Body of pancreas (tissue), 4 donors: ENCODE results near the gene KRT16. TPM values are rescaled to one million over a fixed set of nuclear protein-coding genes. Genes with fewer than 3 reads are reported as not detected.
"Not testable (repeated sequence)": the region's sequence is repeated elsewhere in the genome, so short reads cannot be mapped to it uniquely, and the experiment has no call there.

ENCODE experiments used
- ATAC-seq: fragments of 150-250 bp; one replicate; pipeline ENCODE4 v1.9.1; 2016
- DNase-seq, 4 donors: peaks; one replicate each; pipeline ENCODE4 v3.0.0-alpha.2; 2019
- H3K27ac ChIP-seq, 4 donors: fragments of 200-600 bp; sonication (generic); 1 replicate in 3 of 4; 2 replicates in 1 of 4; pipeline versions ENCODE4 v1.5.1 to v1.6.1; 2016 to 2019; ENCODE audit warnings: mild to moderate bottlenecking in 1 of 4, mixed read lengths in 1 of 4, moderate library complexity in 1 of 4
- H3K27me3 ChIP-seq, 2 donors: fragments of 200-600 bp; sonication (generic); one replicate each; pipeline ENCODE4 v1.6.0; 2016; ENCODE audit warnings: mild to moderate bottlenecking in 1 of 2
- H3K36me3 ChIP-seq, 2 donors: fragments of 200-600 bp; sonication (generic); replicated peaks in 1 of 2; 2 replicates each; pipeline ENCODE4 v1.5.1; 2016; ENCODE audit warnings: low read depth in 2 of 2; ENCODE audit not compliant: insufficient read depth in 1 of 2
- H3K4me1 ChIP-seq: fragments of 200-600 bp; sonication (generic); one replicate; pipeline ENCODE4 v1.6.0; 2016
- H3K4me3 ChIP-seq, 2 donors: fragments of 200-600 bp; sonication (generic); 1 replicate in 1 of 2; 2 replicates in 1 of 2; pipeline ENCODE4 v1.5.1; 2016 to 2019
- H3K9me3 ChIP-seq, 3 donors: fragments of 200-600 bp; sonication (generic); 1 replicate in 2 of 3; 2 replicates in 1 of 3; pipeline ENCODE4 v1.5.1; 2016
- CTCF ChIP-seq, 7 experiments: fragments of 450-650 bp in 4 of 7; fragments of 200-600 bp in 3 of 7; sonication (generic) in 3 of 7; IDR thresholded peaks; one replicate each; pipeline ENCODE4 v1.5.1; 2016 to 2019; ENCODE audit warnings: antibody characterized with exemption in 7 of 7
- POLR2A ChIP-seq, 3 donors: fragments of 450-650 bp; IDR thresholded peaks; one replicate each; pipeline ENCODE4 v1.6.1; 2016; ENCODE audit warnings: antibody characterized with exemption in 3 of 3, mild to moderate bottlenecking in 2 of 3
- WGBS, 2 donors: methylation state at CpG; one replicate each; pipeline ENCODE4 v1.1.5; 2017; 5-methylcytosine and 5-hydroxymethylcytosine counted together
- intact Hi-C: fragments of 100-400 bp; cut with DNase I; formaldehyde crosslinking; loops from one replicate; pipeline ENCODE4 v1.15.1; 2023
- total RNA-seq, 2 donors: library from RNA; depleted of rRNA; stranded (reverse); fragments of >200 nt; gene quantifications; one replicate each; pipeline ENCODE4 v1.1.0, GENCODE V29; 2016

The KRT16 gene
- total RNA-seq, 2 donors from 2014 or later: 1.6 to 4.2 TPM

- intact Hi-C loops: no loop called here
- no peak overlapping the region for H3K27ac ChIP-seq
- H3K4me1 ChIP-seq: no peaks in the 10 kb centered on the region
- H3K27me3 ChIP-seq: no peaks in the 10 kb centered on the region
- TF ChIP-seq CTCF (IDR thresholded peaks at IDR 0.05): no peak
- no peak for TF ChIP-seq POLR2A (IDR thresholded peaks at IDR 0.05)
- H3K4me3 ChIP-seq: no peak overlapping the region
- H3K9me3 ChIP-seq: no peaks in the 10 kb centered on the region
- DNase-seq (no peak), ATAC-seq (no peak)
- 52 to 58% methylated on average over 8 to 13 of the region's 13 CpGs for WGBS, 2 donors
- H3K36me3 ChIP-seq: no peaks in the 10 kb centered on the region
Observed at GRCh38 chr17:41618341-41619035, 5.9 kb upstream of the KRT16 start.

GRCh38 chr17:41617698-41618097 is 5.1 kb upstream of the KRT16 start:
- Histone ChIP-seq H3K4me1 (no peaks in the 10 kb centered on the region), H3K9me3 (no peaks in the 10 kb centered on the region), H3K36me3 (no peaks in the 10 kb centered on the region), H3K27me3 (no peaks in the 10 kb centered on the region), H3K4me3 (no peak overlapping the region), H3K27ac (no peak overlapping the region)
- DNase-seq: no peak
- WGBS, 2 donors: 35 to 48% methylated on average over 9 of the region's 11 CpGs
- ATAC-seq: no peak
- TF ChIP-seq CTCF (IDR thresholded peaks at IDR 0.05) (no peak), POLR2A (IDR thresholded peaks at IDR 0.05) (no peak)
- intact Hi-C loops: no loop called here

GRCh38 chr17:41617136-41617535 is 4.6 kb upstream of the KRT16 start:
- ATAC-seq (no peak), DNase-seq (no peak)
- 41 to 71% methylated on average over 3 of the region's 3 CpGs for WGBS, 2 donors

GRCh38 chr17:41616486-41616885 is 3.9 kb upstream of the KRT16 start:
- ATAC-seq, H3K27ac ChIP-seq, intact Hi-C loops, H3K4me3 ChIP-seq, H3K36me3 ChIP-seq, H3K9me3 ChIP-seq, H3K4me1 ChIP-seq, DNase-seq, H3K27me3 ChIP-seq: not testable (repeated sequence)
- WGBS, 2 donors: 67% methylated on average over 3 of the region's 4 CpGs; no CpG with 5 or more reads in 1 of the 2 donors

More at GRCh38 chr17:41617136-41617535, 4.6 kb upstream of the KRT16 start:
- intact Hi-C loops: no loop called here
- Histone ChIP-seq H3K9me3 (no peaks in the 10 kb centered on the region), H3K4me1 (no peaks in the 10 kb centered on the region), H3K27ac (no peak overlapping the region), H3K27me3 (no peaks in the 10 kb centered on the region), H3K4me3 (no peak overlapping the region), H3K36me3 (no peaks in the 10 kb centered on the region)
- no peak for TF ChIP-seq CTCF (IDR thresholded peaks at IDR 0.05)
- TF ChIP-seq POLR2A (IDR thresholded peaks at IDR 0.05): no peak

GRCh38 chr17:41615454-41615853 is 2.9 kb upstream of the KRT16 start:
- ATAC-seq (no peak), DNase-seq (no peak)
- WGBS, 2 donors: 31 to 42% methylated on average over 6 to 7 of the region's 7 CpGs
- no peaks in the 10 kb centered on the region for H3K36me3 ChIP-seq
- TF ChIP-seq POLR2A (IDR thresholded peaks at IDR 0.05): no peak
- no peak for TF ChIP-seq CTCF (IDR thresholded peaks at IDR 0.05)
- no peaks in the 10 kb centered on the region for H3K27me3 ChIP-seq
- intact Hi-C loops: no loop called here
- no peaks in the 10 kb centered on the region for H3K4me1 ChIP-seq
- no peaks in the 10 kb centered on the region for H3K9me3 ChIP-seq
- no peak overlapping the region for H3K27ac ChIP-seq
- no peak overlapping the region for H3K4me3 ChIP-seq

- WGBS, 2 donors: 35 to 44% methylated on average over 9 of the region's 9 CpGs
- H3K4me3 ChIP-seq, H3K9me3 ChIP-seq, ATAC-seq, H3K4me1 ChIP-seq, intact Hi-C loops, H3K27me3 ChIP-seq, H3K36me3 ChIP-seq, DNase-seq, H3K27ac ChIP-seq: not testable (repeated sequence)
Observed at GRCh38 chr17:41614767-41615166, 2.2 kb upstream of the KRT16 start.
